HFFc6 (cell line): ENCODE results near the gene GID4. TPM values are rescaled to one million over a fixed set of nuclear protein-coding genes. Genes with fewer than 3 reads are reported as not detected.
A peak's percentile ranks its signal among the peaks of the same experiment; 100 is the strongest.
"Not testable (repeated sequence)": the region's sequence is repeated elsewhere in the genome, so short reads cannot be mapped to it uniquely, and the experiment has no call there.

Experiments
- DNase-seq: peaks from one replicate; pipeline ENCODE4 v3.0.0-alpha.2; 2018
- H3K27ac Mint-ChIP-seq: 2 replicates; pipeline ENCODE4 v1.8.0; 2020; ENCODE audit warnings: mild to moderate bottlenecking, mixed read lengths
- H3K27me3 Mint-ChIP-seq: 2 replicates; pipeline ENCODE4 v1.8.0; 2021; ENCODE audit warnings: mild to moderate bottlenecking, moderate library complexity, mixed read lengths; ENCODE audit not compliant: insufficient read depth
- H3K36me3 Mint-ChIP-seq: 2 replicates; pipeline ENCODE4 v1.8.0; 2021; ENCODE audit warnings: low read depth, mixed read lengths
- H3K4me1 Mint-ChIP-seq: 2 replicates; pipeline ENCODE4 v1.8.0; 2020; ENCODE audit warnings: low read depth, mixed read lengths
- H3K4me3 Mint-ChIP-seq: 2 replicates; pipeline ENCODE4 v1.8.0; 2020; ENCODE audit warnings: mild to moderate bottlenecking, moderate library complexity, mixed read lengths
- H3K9me3 Mint-ChIP-seq: 2 replicates; pipeline ENCODE4 v1.8.0; 2020; ENCODE audit warnings: mild to moderate bottlenecking, mixed read lengths
- CTCF ChIP-seq: fragments of 200-600 bp; sonication (generic); IDR thresholded peaks from 2 replicates; pipeline ENCODE4 v1.5.0; 2021; ENCODE audit warnings: antibody characterized with exemption, mild to moderate bottlenecking
- total RNA-seq, 6 experiments: library from RNA; stranded (reverse); fragmentation: NEBNext Ultra II Directional; extraction: Animal tissue kit (Norgen Biotek cat#: 25700); gene quantifications; 2 replicates in 1 of 6; 3 replicates in 5 of 6; pipeline ENCODE4 v1.2.3, GENCODE V29; 2021

The GID4 gene
- total RNA-seq, 6 experiments from 2014 or later: 8.6 to 11.9 (median 9.5) TPM

GRCh38 chr17:17994271-17995069 is 44.7 kb upstream of the GID4 start:
- TF ChIP-seq CTCF: peak; percentile 66
- no peak for DNase-seq
- peaks cover 39% of the 10 kb centered on the region for H3K4me1 Mint-ChIP-seq
- H3K27me3 Mint-ChIP-seq: peaks cover 2% of the 10 kb centered on the region; the same call in 1 of the 2 replicates
- no peak overlapping the region for H3K4me3 Mint-ChIP-seq
- no peaks in the 10 kb centered on the region for H3K36me3 Mint-ChIP-seq
- no peak overlapping the region for H3K27ac Mint-ChIP-seq
- no peaks in the 10 kb centered on the region for H3K9me3 Mint-ChIP-seq

- peaks cover 32% of the 10 kb centered on the region for H3K4me1 Mint-ChIP-seq
- H3K27me3 Mint-ChIP-seq: not testable (repeated sequence)
Observed at GRCh38 chr17:17995887-17996286, 43.3 kb upstream of the GID4 start.

GRCh38 chr17:17998934-17999333 is 40.3 kb upstream of the GID4 start:
- Mint-ChIP-seq H3K27me3 (peaks cover 2% of the 10 kb centered on the region; the same call in 1 of the 2 replicates), H3K27ac (no peak overlapping the region), H3K36me3 (no peaks in the 10 kb centered on the region), H3K4me1 (peaks cover 22% of the 10 kb centered on the region), H3K4me3 (no peak overlapping the region), H3K9me3 (no peaks in the 10 kb centered on the region)
- DNase-seq: no peak
- no peak for TF ChIP-seq CTCF

More at GRCh38 chr17:17995887-17996286, 43.3 kb upstream of the GID4 start:
- not testable (repeated sequence) for H3K27ac Mint-ChIP-seq, H3K36me3 Mint-ChIP-seq, H3K9me3 Mint-ChIP-seq, H3K4me3 Mint-ChIP-seq, DNase-seq

- H3K27ac Mint-ChIP-seq: no peak overlapping the region
- peaks cover 23% of the 10 kb centered on the region for H3K4me1 Mint-ChIP-seq
- DNase-seq: no peak
- H3K27me3 Mint-ChIP-seq: peaks cover 2% of the 10 kb centered on the region; the same call in 1 of the 2 replicates
- H3K9me3 Mint-ChIP-seq: no peaks in the 10 kb centered on the region
- TF ChIP-seq CTCF: no peak
- no peaks in the 10 kb centered on the region for H3K36me3 Mint-ChIP-seq
- H3K4me3 Mint-ChIP-seq: no peak overlapping the region
Observed at GRCh38 chr17:17999364-18000029, 39.7 kb upstream of the GID4 start.

- H3K36me3 Mint-ChIP-seq: no peaks in the 10 kb centered on the region
- peaks cover 2% of the 10 kb centered on the region; the same call in 1 of the 2 replicates for H3K27me3 Mint-ChIP-seq
- no peak for DNase-seq
- H3K9me3 Mint-ChIP-seq: no peaks in the 10 kb centered on the region
- no peak for TF ChIP-seq CTCF
- no peak overlapping the region for H3K4me3 Mint-ChIP-seq
- no peak overlapping the region for H3K27ac Mint-ChIP-seq
- peaks cover 19% of the 10 kb centered on the region for H3K4me1 Mint-ChIP-seq
Observed at GRCh38 chr17:18000030-18000408, 39.2 kb upstream of the GID4 start.

- H3K27me3 Mint-ChIP-seq: peaks cover 2% of the 10 kb centered on the region
Observed at GRCh38 chr17:18002171-18002570, 37.0 kb upstream of the GID4 start.

More at GRCh38 chr17:18002171-18002570, 37.0 kb upstream of the GID4 start:
- peaks cover 19% of the 10 kb centered on the region for H3K4me1 Mint-ChIP-seq
- no peak for TF ChIP-seq CTCF
- no peak overlapping the region for H3K4me3 Mint-ChIP-seq
- no peaks in the 10 kb centered on the region for H3K9me3 Mint-ChIP-seq
- DNase-seq: no peak
- H3K36me3 Mint-ChIP-seq: no peaks in the 10 kb centered on the region
- H3K27ac Mint-ChIP-seq: no peak overlapping the region
